ENCODE results near the gene TRIM73.
"Not testable (repeated sequence)": the region's sequence is repeated elsewhere in the genome, so short reads cannot be mapped to it uniquely, and the experiment has no call there.

GRCh38 chr7:75415829-75416373 lies 20.5 kb downstream of the TRIM73 start:
- TF ChIP-seq CTCF (IDR thresholded peaks at IDR 0.05; ENCODE audit: insufficient read depth, low read length, poor library complexity, severe bottlenecking); EZH2phosphoT487 (conservative IDR thresholded peaks at IDR 0.05; ENCODE audit: low read length): not testable (repeated sequence)

All from SU-DHL-6 (cell line).